Midbrain (tissue), 1 donor: ENCODE results near the gene CPLX3.

Source experiments
- DNase-seq: peaks from one replicate; lab custom pipeline; 2025; lab: John Stamatoyannopoulos, UW

CPLX3 gene

GRCh38 chr15:74788042-74788682 is 38.3 kb upstream of the CPLX3 start:
- no peak for DNase-seq

DNA sequence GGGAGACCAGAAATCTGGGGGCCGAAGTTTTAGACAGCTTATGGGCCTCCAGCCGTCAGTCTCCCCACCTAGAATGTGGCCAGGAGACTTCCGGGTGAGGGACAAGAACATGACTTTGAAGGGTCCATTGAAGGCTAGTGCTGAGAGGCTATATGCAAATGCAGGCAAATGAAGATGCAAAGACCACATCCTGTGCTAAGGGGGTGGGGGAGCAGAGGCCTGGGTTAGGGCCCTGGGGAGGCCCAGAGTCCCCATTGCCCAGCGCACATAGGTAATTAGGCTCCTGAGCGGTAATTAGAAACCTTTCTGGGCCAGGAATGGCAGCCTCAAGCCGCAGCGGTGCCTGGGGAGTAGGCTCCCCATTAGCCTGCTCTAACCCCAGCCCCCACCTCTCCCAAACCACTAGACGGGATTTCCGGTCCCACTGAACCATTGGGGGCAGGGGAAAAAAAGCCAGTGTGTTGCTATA is 37.7 kb upstream of the CPLX3 start:
- no peak for DNase-seq

- DNase-seq: no peak
Observed at GRCh38 chr15:74789171-74789631, 37.2 kb upstream of the CPLX3 start.

DNA sequence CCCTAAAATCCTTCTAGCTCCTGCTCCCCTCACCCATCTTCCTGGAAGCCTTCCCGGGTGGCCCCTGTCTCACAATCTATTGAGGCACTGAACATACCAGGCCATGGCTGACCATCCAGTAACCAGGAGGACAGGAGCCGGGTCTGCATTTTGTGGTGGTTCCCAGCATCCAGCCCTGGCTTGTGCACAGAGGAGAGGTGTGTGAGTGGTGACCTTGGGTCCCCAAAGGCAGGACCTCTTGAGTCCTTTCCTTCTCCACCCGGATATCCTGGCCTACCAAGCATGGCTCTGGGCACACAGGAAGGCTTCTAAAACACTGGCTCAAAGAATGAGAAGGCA is 36.7 kb upstream of the CPLX3 start:
- DNase-seq: no peak

DNA sequence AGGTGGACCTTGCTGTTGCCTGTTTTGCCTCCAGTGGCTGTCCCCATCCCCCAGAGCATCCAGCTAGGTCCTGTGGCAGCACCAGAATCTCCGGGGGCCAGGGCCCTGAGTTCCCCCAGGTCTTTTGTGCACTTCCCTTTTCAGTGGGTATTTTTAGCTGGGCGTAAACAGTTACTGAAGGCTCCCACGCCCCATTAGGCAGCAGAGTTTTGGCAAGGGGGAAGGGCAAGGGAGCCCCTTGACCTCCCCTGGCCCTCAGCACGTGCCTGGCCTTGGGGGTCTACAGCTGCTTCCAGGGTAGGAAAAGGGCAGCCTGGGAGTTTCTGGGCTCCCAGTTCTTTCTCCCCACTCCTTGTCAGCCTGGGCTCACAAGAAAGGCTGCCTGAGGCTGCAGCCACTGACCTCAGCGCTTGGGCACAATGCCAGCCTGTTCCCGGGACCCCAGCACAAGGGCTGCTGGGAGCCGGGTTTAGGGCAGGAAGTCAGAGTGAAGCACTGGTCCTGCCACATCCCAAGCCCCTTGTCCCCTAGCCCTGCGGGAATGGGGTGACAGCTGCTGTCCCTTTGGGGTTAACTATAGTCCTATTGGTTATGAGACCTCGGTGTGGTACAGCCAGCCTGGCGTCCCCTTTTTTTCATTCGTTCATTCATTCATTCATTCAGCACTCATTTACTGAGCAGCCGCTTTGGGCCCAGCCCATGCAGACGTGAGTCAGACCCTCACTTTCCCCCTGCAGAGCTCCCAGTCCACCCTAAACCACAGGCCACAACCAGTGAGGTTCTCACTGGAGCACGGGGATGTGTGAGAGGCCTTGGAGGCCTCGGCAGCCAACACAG is 36.1 kb upstream of the CPLX3 start:
- DNase-seq: peak; percentile 75

DNA sequence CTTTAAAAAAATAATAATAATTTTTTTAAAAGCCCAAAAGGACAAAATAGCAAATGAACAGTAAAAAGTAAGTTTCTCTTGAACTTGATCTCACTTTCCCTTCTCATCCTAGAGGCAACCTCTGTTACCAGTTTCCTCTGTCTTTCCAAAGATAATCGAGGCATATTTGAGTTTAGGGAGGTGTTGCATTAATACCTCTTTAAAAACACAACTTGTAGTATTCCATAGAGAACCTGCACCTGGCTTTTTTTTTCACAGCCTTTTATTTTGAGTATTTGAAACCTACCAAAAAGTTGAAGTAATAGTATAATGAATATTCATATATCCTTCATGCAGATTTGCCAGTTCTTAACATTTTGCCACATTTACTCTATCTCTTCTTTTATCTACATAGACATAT is 35.4 kb upstream of the CPLX3 start:
- no peak for DNase-seq

- DNase-seq: no peak
Observed at GRCh38 chr15:74791667-74792066, 34.8 kb upstream of the CPLX3 start.

- DNase-seq: no peak
Observed at GRCh38 chr15:74792227-74793016, 34.0 kb upstream of the CPLX3 start.

DNA sequence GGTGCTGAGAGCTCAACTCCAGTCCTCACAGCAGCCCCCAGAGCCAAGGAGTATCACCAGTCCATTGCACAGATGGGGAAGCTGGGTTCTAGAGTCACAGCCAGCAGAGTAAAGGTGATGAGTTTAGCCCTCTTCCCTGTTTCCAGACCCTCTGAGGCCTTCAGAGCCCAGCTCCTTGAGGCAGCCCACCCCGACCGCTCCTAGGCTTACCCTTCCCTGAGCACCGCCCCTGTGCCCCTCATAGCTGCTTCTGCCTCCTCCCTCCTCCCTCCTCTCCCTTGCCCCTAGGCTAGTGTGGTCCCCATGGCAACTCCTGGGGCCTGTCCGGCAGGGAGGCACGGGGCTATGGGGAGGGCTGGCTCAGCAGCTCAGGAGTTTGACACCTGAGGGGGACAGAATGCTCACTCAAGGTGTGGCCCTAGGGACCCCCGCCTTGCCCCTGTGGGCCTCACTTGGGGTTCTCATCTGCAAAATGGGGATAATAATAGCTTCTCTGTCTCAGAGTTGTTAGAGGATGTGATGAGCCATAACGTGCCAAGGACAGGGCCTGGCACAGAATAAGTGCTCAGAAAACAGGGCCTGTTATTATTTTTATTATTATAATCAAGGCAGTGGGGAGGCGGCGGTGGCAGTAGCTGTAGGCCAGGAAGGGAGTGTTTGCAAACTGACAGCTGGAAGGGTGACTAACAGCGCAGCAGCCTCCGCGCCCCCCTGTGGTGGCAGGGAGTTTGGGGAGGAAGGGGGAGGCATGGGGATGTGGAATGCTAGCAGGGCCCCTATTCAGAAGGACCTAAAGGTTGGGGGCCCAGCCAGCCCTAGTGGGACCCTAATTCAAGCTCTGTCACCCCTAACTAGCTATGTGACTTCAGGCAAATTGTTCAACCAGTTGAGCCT is 33.0 kb upstream of the CPLX3 start:
- DNase-seq: no peak

GRCh38 chr15:74794248-74794969 is 32.0 kb upstream of the CPLX3 start:
- no peak for DNase-seq

DNA sequence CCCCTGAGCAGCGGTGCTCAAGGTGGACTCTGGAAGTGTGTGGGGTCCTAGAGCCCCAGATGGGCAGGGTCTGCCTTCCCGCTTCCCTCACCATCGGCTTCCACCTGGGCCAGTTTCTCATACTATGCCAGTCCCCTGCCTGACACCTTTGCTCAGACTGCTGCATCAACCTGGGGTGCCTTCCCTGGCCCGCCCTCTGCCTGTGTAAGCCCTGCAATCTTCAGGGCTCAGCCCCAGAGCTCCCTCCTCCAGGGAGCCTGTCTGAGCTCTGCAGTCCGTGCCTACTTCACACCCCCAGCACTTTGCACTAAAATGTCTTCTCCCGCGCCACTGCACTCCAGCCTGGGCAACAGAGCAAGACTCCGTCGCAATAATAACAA is 31.5 kb upstream of the CPLX3 start:
- DNase-seq: no peak

DNA sequence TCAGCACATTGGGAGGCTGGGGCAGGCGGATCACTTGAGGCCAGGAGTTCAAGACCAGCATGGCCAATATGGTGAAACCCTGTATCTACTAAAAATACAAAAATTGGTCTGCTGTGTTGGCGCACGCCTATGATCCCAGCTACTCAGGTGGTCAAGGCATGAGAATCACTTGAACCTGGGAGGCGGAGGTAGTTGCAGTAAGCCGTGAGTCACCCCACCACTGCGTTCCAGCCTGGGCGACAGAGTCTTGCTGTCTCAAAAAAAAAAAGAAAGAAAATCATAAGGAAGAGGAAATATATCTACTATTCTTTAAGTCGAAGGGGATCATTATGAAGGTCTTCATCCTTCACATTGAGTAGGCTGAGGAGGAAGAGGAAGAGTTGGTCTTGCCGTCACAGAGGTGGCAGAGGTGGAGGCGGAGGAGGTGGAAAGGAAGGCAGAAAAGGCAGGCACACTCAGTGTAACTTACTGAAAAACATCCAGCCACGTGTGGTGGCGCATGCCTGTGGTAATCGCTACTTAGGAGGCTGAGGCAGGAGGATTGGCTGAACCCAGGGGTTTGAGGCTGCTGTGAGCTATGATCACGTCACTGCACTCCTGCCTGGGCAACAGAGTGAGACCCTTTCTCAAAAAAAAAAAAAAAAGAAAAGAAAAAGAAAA is 30.3 kb upstream of the CPLX3 start:
- no peak for DNase-seq

DNA sequence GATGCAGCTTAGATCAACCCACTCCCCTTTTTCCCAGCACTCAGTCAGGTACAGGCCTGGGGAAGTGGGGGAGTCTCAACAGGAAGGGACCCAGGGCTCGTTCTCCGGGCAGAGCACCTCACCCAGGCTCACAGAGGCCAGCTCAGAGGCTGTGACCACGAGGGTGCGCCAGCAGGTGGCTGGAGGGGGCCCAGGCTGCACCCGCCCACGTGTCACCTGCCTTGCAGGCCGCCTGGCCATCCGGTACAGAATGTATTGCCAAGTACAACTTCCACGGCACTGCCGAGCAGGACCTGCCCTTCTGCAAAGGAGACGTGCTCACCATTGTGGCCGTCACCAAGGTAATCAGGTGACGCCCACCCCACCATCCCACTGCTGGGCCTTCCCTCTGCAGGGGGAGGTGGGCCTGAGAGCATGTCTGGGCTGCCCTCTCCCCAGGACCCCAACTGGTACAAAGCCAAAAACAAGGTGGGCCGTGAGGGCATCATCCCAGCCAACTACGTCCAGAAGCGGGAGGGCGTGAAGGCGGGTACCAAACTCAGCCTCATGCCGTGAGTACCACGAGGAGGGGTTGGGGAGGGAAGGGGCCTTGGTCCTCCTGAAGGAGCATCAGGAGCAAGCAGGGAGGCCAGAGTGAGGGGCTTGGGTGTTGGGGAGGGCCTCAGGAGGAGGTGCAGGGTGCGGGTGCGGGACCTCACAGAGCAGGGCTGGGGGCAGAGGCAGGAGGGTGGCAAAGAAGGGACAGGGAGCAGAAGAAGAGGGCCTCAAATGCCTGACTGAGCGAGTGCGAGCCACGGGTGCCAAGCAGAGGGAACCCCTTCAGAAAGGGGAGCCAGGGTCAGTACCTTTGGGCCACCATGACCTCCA is 27.8 kb upstream of the CPLX3 start:
- no peak for DNase-seq

GRCh38 chr15:74799255-74799855 is 27.1 kb upstream of the CPLX3 start:
- DNase-seq: no peak

- DNase-seq: peak; percentile 68
Observed at GRCh38 chr15:74799856-74800558, 26.4 kb upstream of the CPLX3 start.

- DNase-seq: no peak
Observed at GRCh38 chr15:74800559-74801094, 25.8 kb upstream of the CPLX3 start.

- no peak for DNase-seq
Observed at GRCh38 chr15:74801311-74801997, 25.0 kb upstream of the CPLX3 start.

DNA sequence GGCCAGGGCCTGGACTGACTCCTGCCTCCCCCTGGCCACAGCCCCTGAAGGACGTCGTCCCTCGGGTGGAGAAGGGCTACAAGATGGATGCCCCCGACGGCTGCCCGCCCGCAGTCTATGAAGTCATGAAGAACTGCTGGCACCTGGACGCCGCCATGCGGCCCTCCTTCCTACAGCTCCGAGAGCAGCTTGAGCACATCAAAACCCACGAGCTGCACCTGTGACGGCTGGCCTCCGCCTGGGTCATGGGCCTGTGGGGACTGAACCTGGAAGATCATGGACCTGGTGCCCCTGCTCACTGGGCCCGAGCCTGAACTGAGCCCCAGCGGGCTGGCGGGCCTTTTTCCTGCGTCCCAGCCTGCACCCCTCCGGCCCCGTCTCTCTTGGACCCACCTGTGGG is 24.1 kb upstream of the CPLX3 start:
- no peak for DNase-seq
